Motor neuron (in vitro differentiated cells): ENCODE data around the gene RANBP9. TPM values are rescaled to one million over a fixed set of nuclear protein-coding genes. Genes with fewer than 3 reads are reported as not detected.
A peak's percentile ranks its signal among the peaks of the same experiment; 100 is the strongest.

Source experiments
- ATAC-seq, 8 experiments: fragments of 200-7000 bp; cut with Tn5 transposase; replicated peaks in 6 of 8; 2 replicates each; pipeline ENCODE4 v1.8.0; 2021; ENCODE audit warnings: mild to moderate bottlenecking in 8 of 8, moderate library complexity in 8 of 8
- H3K27ac ChIP-seq, 2 donors: fragments of 250-450 bp; sonication (Bioruptor Pico); 2 replicates each; pipeline ENCODE4 v1.9.0; 2021; ENCODE audit warnings: antibody characterized with exemption in 2 of 2, mild to moderate bottlenecking in 2 of 2, moderate library complexity in 1 of 2
- H3K4me1 ChIP-seq, 2 donors: fragments of 250-450 bp; sonication (Bioruptor Pico); replicated peaks in 1 of 2; 2 replicates each; pipeline ENCODE4 v1.6.1; 2021; ENCODE audit warnings: antibody characterized with exemption in 2 of 2, mild to moderate bottlenecking in 2 of 2, moderate library complexity in 1 of 2
- H3K4me3 ChIP-seq, 5 donors: fragments of 250-450 bp; sonication (Bioruptor Pico); 2 replicates each; pipeline ENCODE4 v1.9.0; 2021; ENCODE audit warnings: antibody characterized with exemption in 5 of 5, mild to moderate bottlenecking in 5 of 5, moderate library complexity in 4 of 5
- WGBS, 10 experiments: fragments of 450-650 bp; shearing (Covaris generic); methylation state at CpG; one replicate each; pipeline ENCODE4 v1.0.0; 2022; 5-methylcytosine and 5-hydroxymethylcytosine counted together
- in situ Hi-C, 9 experiments: fragments of 400-800 bp; cut with MboI; loops; one replicate each; pipeline ENCODE4 v1.15.0; 2021; ENCODE audit warnings: low sequenced_read_pairs in 9 of 9, low pct_unique_long_range_greater_than_20kb in 2 of 9; ENCODE audit not compliant: unreplicated experiment in 9 of 9
- total RNA-seq, 8 experiments: library from RNA; unstranded; fragments of 300-600 nt; gene quantifications; 2 replicates each; pipeline versions ENCODE4 v1.2.3 to v1.2.4, GENCODE V29; 2022

The RANBP9 gene
- total RNA-seq, 8 experiments from 2014 or later: 23.4 to 47.8 (median 37.9) TPM

- in situ Hi-C loops: no loop called here
- ATAC-seq: no peak
- H3K4me1 ChIP-seq: no peaks in the 10 kb centered on the region
- no peak overlapping the region for H3K27ac ChIP-seq
- H3K4me3 ChIP-seq: no peak overlapping the region
- WGBS, 10 experiments: 91 to 100% (median 95%) methylated on average over 2 of the region's 2 CpGs; no CpG with 5 or more reads in 2 of the 10 experiments
Observed at GRCh38 chr6:13653296-13653695, 58.3 kb downstream of the RANBP9 start.

DNA sequence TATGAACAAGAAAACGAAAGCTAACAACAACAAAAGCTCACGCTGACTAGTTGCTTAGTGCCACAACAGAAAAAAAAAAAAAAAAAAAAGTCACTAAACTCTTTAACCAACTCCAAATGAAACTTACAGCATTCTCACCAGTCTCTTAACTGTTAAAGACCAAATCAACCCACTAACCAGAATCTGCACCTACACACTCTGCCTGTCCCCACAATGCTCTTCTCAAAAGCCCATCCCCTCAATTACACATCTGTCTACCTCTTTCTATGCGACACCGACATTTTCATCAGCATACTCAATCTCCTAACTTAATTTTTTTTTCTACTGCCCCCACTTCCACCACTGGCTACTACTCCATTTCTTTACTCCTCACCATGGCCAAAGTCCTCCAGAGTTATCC, 62.2 kb downstream of the RANBP9 start:
- no peak for ATAC-seq
- Histone ChIP-seq H3K4me3 (no peak overlapping the region), H3K4me1 (no peaks in the 10 kb centered on the region), H3K27ac (no peak overlapping the region)
- WGBS, 10 experiments: 91 to 100% (median 100%) methylated on average over 2 to 4 of the region's 4 CpGs
- in situ Hi-C loops: no loop called here

DNA sequence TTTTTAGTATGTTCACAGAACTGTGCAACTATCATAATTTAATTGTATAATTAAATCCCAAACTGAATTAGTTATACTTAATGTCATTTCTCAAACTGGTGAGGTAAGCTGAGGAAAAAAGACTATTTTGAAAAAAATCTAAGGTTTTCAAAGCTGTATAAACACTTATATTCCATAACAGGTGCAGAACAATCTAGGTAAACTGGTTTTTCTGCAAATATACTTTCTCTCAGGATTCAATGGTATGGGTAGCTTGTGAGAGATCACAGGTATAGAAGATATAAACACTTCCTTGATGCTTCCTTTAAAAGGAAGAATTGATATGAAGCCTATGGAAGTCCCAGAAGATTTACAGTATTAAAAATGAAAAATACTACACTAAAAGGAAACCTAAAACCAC, 62.8 kb downstream of the RANBP9 start:
- in situ Hi-C loops: no loop called here
- no peak overlapping the region for H3K4me3 ChIP-seq
- no peak overlapping the region for H3K27ac ChIP-seq
- no peak for ATAC-seq
- H3K4me1 ChIP-seq: no peaks in the 10 kb centered on the region

- in situ Hi-C loops: no loop called here
- H3K4me3 ChIP-seq: no peak overlapping the region
- ATAC-seq: no peak
- 60 to 100% (median 90%) methylated on average over 1 to 3 of the region's 3 CpGs; no CpG with 5 or more reads in 2 of the 10 experiments for WGBS, 10 experiments
- no peak overlapping the region for H3K27ac ChIP-seq
- no peaks in the 10 kb centered on the region for H3K4me1 ChIP-seq
Observed at GRCh38 chr6:13643125-13643524, 68.5 kb downstream of the RANBP9 start.

- in situ Hi-C loops: no loop called here
- Histone ChIP-seq H3K4me3 (no peak overlapping the region), H3K27ac (no peak overlapping the region), H3K4me1 (no peaks in the 10 kb centered on the region)
- ATAC-seq: no peak
- 10 to 97% (median 90%) methylated on average over 4 to 5 of the region's 5 CpGs; no CpG with 5 or more reads in 1 of the 10 experiments for WGBS, 10 experiments
Observed at GRCh38 chr6:13641315-13641714, 70.3 kb downstream of the RANBP9 start.

GRCh38 chr6:13638626-13639025, 73.0 kb downstream of the RANBP9 start:
- Histone ChIP-seq H3K27ac (no peak overlapping the region), H3K4me1 (no peaks in the 10 kb centered on the region), H3K4me3 (no peak overlapping the region)
- in situ Hi-C loops: no loop called here
- no peak for ATAC-seq
- 89 to 100% (median 94%) methylated on average over 1 to 4 of the region's 4 CpGs; no CpG with 5 or more reads in 2 of the 10 experiments for WGBS, 10 experiments

GRCh38 chr6:13638014-13638413, 73.6 kb downstream of the RANBP9 start:
- WGBS, 10 experiments: 60 to 100% (median 94%) methylated on average over 1 of the region's 1 CpG; no CpG with 5 or more reads in 2 of the 10 experiments
- Histone ChIP-seq H3K4me3 (no peak overlapping the region), H3K27ac (no peak overlapping the region), H3K4me1 (no peaks in the 10 kb centered on the region)
- no peak for ATAC-seq
- in situ Hi-C loops: no loop called here

DNA sequence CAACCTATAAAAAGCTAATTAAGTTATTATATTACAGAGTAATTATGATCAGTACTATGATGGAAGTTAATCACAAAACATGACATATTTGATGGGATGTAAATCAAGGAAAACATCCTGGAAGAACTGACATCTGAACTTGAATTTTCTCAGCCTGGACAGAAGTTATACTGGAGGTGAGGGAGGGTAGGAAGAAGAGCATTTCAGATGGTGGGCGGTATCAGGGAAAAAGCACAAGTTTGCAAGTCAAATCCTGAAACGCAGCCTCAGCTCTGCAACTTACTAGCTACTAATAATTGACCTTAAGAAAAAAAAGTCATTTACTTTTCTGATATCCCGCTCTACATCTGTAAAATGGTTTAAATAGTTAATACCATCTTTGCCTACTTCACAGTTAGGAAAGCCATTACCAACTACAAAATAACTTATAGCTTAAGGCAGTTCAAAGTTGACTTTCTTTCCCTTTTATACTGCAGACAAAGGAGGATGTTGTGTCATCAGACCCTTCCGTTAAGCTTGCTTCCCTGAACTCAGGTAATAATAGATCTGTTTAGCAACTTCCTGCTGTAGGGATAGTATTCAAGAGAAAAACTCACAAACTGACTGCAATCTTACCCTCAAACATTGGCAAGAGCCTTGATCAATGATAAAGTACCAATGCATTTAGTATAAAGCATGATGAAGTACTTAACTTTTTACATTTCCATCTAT, 75.5 kb downstream of the RANBP9 start:
- ATAC-seq: no peak
- no peak overlapping the region for H3K27ac ChIP-seq
- H3K4me3 ChIP-seq: no peak overlapping the region
- in situ Hi-C loops: no loop called here
- WGBS, 10 experiments: 20 to 100% (median 76%) methylated on average over 1 to 4 of the region's 4 CpGs
- no peaks in the 10 kb centered on the region for H3K4me1 ChIP-seq

DNA sequence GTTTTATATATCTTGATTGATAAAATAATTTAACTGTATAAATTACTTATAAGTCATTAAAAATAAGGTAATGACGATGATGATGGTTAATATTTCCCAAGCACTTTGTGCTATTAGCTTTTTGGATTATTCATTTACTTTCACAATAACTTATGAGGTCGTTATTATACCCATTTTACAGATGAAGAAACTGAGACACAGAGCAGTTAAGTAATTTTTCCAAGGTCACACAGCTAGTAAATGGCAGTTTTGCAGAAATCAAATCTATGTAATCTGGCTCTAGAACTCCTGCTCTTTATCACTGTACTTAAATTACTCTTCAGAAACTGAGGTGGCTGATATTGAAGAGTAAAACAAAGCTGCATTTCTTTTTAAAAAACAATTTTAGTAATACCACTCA, 78.3 kb downstream of the RANBP9 start:
- in situ Hi-C loops: no loop called here
- 88 to 100% (median 100%) methylated on average over 1 to 2 of the region's 2 CpGs; no CpG with 5 or more reads in 1 of the 10 experiments for WGBS, 10 experiments
- ATAC-seq: no peak
- Histone ChIP-seq H3K27ac (no peak overlapping the region), H3K4me1 (no peaks in the 10 kb centered on the region), H3K4me3 (no peak overlapping the region)

- WGBS, 10 experiments: 100% methylated on average over 1 of the region's 1 CpG; no CpG with 5 or more reads in 7 of the 10 experiments
- Histone ChIP-seq H3K4me1 (no peaks in the 10 kb centered on the region), H3K27ac (no peak overlapping the region), H3K4me3 (no peak overlapping the region)
- ATAC-seq: peak in 1 of 8 experiments; percentile 24
- in situ Hi-C loops: no loop called here
Observed at GRCh38 chr6:13630499-13630898, 81.1 kb downstream of the RANBP9 start.

- no peak for ATAC-seq
- Histone ChIP-seq H3K4me3 (no peak overlapping the region), H3K4me1 (no peaks in the 10 kb centered on the region), H3K27ac (no peak overlapping the region)
- in situ Hi-C loops: no loop called here
- WGBS, 10 experiments: 7 to 67% (median 35%) methylated on average over 1 to 4 of the region's 4 CpGs
Observed at GRCh38 chr6:13629459-13630116, 82.0 kb downstream of the RANBP9 start.

- Histone ChIP-seq H3K4me3 (no peak overlapping the region), H3K4me1 (no peaks in the 10 kb centered on the region), H3K27ac (no peak overlapping the region)
- WGBS, 10 experiments: 20 to 72% (median 55%) methylated on average over 1 to 4 of the region's 4 CpGs
- in situ Hi-C loops: no loop called here
- peak in 6 of 8 experiments; percentile 37 to 78 (median 70) for ATAC-seq
Observed at GRCh38 chr6:13624871-13625288, 86.8 kb downstream of the RANBP9 start.

- no peak overlapping the region for H3K27ac ChIP-seq
- H3K4me3 ChIP-seq: no peak overlapping the region
- 40 to 94% (median 73%) methylated on average over 1 to 2 of the region's 2 CpGs; no CpG with 5 or more reads in 1 of the 10 experiments for WGBS, 10 experiments
- H3K4me1 ChIP-seq: peaks cover 9 to 19% of the 10 kb centered on the region in 2 donors
- in situ Hi-C loops: no loop called here
- no peak for ATAC-seq
Observed at GRCh38 chr6:13617066-13617465, 94.6 kb downstream of the RANBP9 start.

DNA sequence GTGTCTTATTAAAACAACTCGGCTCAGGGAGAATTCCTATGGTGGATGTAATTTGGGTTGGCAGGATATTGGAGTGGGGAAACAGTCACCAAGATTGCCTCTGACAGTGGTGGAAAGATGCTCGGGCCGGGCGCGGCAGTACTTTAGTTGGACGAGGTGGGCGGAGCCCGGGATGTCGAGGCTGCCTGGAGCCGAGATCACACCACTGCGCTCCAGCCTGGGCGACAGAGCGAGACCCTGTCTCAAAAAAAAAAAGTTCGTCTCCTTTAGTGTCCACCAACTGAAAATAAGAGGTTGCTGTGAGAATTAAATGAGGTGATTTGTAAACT, 95.9 kb downstream of the RANBP9 start:
- Histone ChIP-seq H3K27ac (peak overlapping the region; percentile 83 to 95), H3K4me1 (peaks cover 9 to 19% of the 10 kb centered on the region in 2 donors), H3K4me3 (peak overlapping the region; percentile 64 to 99 (median 81))
- peak; percentile 38 to 51 (median 47) for ATAC-seq
- in situ Hi-C loops: no loop called here
- WGBS, 10 experiments: 0 to 3% (median 0%) methylated on average over 4 to 13 of the region's 14 CpGs; no CpG with 5 or more reads in 5 of the 10 experiments
